VCaP (cell line): Measurements from ENCODE around the gene C11orf68.

Source experiments
- H3K27ac ChIP-seq: fragments of 450-650 bp; 2 replicates; pipeline ENCODE4 v1.5.1; 2017
- CTCF ChIP-seq: fragments of 450-650 bp; conservative IDR thresholded peaks from 2 replicates; pipeline ENCODE4 v1.5.1; 2017; ENCODE audit warnings: mild to moderate bottlenecking, moderate library complexity

Gene C11orf68

DNA sequence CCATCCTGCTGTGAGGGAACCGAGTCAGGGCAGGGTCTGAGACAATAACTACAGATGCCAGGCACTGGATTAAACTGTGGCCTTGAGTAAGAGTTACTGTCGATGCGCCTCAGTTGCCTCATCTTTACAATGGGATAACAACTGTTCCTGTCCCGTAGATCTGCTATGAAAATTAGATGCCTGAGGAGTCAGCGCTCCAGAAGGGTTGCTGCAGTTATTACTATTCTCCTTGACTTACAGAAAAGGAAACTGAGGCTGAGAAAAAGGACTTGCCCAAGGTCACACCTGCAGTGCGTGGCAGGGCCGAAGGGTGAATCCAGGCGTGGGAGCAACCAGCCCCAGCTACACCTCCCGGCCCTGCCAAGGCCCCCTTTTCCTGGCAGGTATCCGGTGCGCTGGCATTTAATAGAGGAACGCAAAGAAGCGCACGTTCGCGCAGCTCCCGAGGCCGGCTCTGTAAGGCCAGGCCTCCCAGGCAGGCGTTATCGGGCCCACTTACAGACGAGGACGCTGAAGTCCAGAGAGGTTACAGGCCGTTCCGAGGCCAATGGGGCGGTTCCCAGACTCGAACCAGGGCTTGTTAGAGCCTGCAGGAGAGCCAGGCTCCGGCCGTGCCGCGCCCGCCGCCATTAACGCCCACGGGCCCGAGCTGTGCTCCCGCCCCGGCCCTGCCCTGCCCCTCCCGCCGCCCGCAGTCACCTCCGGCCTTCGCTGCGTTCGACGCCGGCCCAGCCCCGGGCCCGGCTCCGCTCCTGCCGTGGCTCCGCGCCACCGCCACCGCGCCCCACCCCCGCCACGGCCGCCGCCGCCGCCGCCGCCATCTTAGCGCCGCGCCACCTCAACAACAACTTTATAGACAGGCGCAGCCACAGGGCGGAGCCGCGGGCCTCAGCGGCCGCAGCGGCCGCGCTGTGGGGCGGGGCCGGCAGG, at the start of gene C11orf68:
Gene C11orf68, minus strand, starts transcription at position 852 of the 930 bp plus-strand sequence. Its CDS starts 31 bp downstream, at position 821.
- peak within 1 kb of the TSS; percentile 100 for H3K27ac ChIP-seq
- TF ChIP-seq CTCF = no peak

DNA sequence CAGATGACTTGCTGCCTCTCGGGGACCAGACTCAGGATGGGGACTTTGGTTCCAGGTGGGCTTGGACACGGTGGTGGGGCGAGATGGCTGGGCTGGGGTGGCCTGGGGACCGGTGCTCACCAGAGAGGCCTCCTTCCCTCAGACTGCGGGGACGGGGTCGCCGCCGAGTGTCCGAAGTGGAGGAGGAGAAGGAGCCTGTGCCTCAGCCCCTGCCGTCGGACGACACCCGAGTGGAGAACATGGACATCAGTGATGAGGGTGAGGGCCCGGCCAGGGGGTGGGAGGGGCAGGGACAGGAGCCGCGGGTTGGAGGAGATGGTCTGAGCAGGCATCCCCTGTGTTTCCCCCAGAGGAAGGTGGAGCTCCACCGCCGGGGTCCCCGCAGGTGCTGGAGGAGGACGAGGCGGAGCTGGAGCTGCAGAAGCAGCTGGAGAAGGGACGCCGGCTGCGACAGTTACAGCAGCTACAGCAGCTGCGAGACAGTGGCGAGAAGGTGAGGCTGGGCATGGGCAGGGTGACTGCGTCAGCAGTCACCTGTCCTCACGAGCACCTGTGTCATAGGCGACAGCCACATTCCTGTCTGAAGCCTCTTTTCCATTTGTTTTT, 48.6 kb upstream of the C11orf68 start:
- no peak for TF ChIP-seq CTCF
- no peak overlapping the region for H3K27ac ChIP-seq

- no peak for TF ChIP-seq CTCF
- H3K27ac ChIP-seq = no peak overlapping the region
These were observed 47.3 kb upstream of the C11orf68 start for GRCh38 chr11:65965986-65966762.

- no peak for TF ChIP-seq CTCF
- H3K27ac ChIP-seq = no peak overlapping the region
These were observed 46.0 kb upstream of the C11orf68 start for GRCh38 chr11:65964906-65965305.

DNA sequence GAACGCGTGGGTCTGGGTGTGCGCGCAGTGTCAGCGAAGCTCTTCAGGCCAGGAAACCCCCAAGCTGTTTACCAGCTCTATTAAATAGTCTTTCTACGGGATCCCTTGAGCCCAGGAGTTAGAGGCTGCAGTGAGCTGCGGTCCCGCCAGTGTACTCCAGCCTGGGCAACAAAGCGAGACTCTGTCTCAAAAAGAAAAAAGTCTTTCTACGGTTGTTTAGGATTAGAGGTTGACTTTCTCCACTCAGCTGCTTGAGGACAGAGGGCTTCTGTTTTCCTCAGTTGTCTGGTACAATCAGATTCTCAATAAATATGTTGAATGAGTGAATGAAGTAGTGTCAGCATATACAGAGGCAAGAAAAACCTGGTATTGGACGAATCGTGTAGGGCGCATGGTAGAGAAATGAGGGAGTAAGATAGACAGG, 43.3 kb upstream of the C11orf68 start:
- peak overlapping the region; percentile 98 for H3K27ac ChIP-seq
- TF ChIP-seq CTCF = no peak

- TF ChIP-seq CTCF = no peak
- peak within 1 kb of the TSS; percentile 98 for H3K27ac ChIP-seq
These were observed 42.6 kb upstream of the C11orf68 start, which contains the start of gene SART1 for GRCh38 chr11:65961267-65962140. SART1 (plus strand) TSS chr11:65961734; CDS start chr11:65961781, 47 bp downstream.
